Activated CD8-positive, alpha-beta memory T cell treated with anti-CD3 and anti-CD28 coated beads, Interleukin-2, amount 50 U/mL, for 1 hour (primary cell): ENCODE measurements around the gene CCDC68.

Source experiments
- DNase-seq: peaks from one replicate; pipeline ENCODE4 v3.0.0-alpha.2; 2020; ENCODE audit errors: extremely low read depth

The CCDC68 gene

DNA sequence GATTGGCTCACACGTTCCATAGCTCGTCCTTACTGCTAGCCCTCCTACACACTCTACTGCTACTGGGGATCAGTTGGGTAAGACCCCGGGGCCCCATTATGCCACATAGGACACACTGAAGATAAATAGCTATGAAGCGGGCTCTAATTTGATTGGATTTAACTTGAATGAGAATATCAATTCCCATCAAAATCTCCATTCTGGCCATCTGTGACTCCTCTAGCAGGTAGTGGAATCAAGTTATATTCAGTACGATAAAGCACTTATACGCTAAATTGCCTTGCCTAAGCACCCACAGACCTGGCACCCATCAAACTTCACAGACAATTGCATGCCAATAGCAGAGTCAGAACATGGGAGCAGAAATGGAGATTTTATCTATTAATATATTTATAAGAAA, 39.8 kb downstream of the CCDC68 start:
- DNase-seq: no peak

DNA sequence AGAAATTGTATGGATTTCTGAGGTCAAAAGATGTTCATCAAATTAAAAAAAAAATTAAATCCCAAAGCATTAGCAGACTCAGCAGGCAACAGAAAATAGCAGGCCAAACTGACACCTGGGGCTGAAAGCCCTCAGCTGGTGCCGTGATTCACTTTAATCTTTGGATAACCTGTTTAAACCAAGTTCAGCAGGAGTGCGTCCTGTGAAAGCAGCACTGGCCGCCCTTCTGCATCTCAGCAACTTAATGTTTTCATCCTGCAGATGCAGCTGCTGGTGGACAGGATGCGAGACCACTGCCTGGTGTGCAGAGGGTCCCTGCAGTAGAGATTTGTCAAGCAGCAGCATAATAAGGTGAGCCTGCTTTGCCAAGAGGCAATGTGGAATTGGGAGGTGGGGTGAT, 41.2 kb downstream of the CCDC68 start:
- DNase-seq: no peak

GRCh38 chr18:54916507-54916906, 42.8 kb downstream of the CCDC68 start:
- no peak for DNase-seq

- DNase-seq: no peak
Observed at GRCh38 chr18:54914816-54915215, 44.4 kb downstream of the CCDC68 start.

- no peak for DNase-seq
Observed at GRCh38 chr18:54911551-54911950, 47.7 kb downstream of the CCDC68 start.

GRCh38 chr18:54910161-54910919, 48.9 kb downstream of the CCDC68 start:
- DNase-seq: no peak

GRCh38 chr18:54909538-54909937, 49.7 kb downstream of the CCDC68 start:
- DNase-seq: no peak

DNA sequence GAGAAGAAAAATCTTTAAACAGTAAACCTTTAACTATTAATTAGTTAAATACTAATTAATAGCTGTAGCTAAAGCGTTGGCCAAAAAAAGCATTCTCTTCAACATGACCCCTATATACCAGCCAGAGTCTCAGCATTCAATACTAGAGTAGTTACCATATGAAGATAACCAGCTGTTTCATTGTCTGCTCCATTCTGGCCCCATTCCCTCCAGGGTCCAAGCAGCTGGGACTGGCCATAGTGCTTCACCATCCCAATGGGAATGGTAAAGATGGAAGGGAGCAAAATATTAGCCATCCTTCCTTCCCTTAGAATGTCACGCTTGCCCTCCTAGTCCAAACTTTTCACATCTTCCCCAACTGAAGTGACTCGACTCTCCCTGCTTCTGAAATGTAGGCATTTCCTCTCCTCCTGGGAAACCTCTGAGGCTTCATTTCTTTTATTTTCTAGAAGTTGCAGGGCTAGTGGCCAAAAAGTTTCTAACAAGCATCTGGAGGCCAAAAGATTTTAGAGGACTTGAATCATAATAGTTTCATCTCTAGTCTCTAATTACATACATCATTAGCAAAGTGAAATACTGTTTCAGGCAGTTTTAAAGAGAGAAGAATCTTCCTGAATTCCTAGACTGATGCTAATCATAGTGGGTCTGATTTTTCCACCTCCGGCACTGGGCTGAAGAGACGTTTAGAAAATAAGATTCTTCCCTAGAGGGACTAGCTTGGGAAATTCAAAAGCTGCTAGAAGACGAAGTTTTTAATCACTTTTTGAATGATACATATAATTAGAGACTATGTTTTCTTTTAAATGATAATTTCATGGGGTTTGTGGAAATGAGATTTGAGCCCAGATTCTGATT, 52.7 kb downstream of the CCDC68 start:
- DNase-seq: no peak

DNA sequence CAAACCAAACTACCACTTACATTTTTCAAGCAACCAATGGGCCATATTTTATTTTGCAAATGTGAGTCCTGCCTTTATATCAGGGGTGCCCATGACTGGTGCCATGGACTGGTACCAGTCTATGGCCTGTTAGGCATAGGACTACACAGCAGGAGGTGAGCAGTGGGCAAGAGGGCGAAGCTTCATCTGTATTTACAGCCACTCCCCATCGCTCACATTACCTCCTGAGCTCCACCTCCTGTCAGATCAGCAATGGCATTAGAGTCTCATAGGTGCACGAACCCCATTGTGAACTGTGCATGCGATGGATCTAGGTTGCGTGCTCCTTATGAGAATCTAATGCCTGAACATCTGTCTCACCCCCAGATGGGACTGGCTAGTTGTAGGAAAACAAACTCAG, 53.6 kb downstream of the CCDC68 start:
- no peak for DNase-seq

GRCh38 chr18:54904581-54904980, 54.7 kb downstream of the CCDC68 start:
- no peak for DNase-seq

DNA sequence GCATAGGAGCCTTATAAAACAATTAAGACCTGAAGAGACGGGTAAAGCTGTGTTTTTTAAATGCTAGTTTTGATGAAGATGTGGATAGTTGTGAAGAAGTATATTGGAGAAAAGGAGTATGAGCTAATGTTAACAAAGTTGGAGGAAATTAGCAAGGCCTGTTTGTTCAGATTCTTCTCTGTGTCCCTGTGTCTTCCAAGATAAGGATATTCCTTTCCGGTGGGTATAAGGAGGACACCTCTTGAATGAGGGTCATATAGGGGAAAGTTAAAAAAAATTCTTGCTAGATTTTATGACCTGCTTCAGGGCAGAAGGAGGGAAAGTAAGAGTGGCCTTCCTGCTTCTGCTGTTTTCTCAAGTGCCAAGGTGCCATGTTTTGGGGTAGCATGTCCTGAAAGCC, 59.0 kb downstream of the CCDC68 start:
- no peak for DNase-seq

DNA sequence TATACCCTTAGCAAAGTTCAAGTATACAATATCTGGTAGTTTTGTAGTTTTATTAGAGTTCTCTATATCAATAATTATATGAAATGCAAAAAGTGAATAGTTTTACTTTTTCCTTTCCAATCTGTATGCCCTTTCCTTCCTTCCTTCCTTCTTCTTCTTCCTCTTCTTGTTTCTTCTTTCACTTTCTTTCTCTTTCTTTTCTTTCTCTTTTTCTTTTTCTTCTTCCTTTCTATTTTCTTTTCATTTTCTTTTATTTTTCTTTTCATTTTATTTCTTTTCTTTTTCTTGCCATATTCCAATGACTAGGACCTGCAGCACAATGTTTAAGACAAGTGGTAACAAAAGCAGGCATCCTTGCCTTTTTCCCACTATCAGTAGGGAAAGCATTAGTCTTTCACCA, 59.8 kb downstream of the CCDC68 start:
- DNase-seq: no peak

DNA sequence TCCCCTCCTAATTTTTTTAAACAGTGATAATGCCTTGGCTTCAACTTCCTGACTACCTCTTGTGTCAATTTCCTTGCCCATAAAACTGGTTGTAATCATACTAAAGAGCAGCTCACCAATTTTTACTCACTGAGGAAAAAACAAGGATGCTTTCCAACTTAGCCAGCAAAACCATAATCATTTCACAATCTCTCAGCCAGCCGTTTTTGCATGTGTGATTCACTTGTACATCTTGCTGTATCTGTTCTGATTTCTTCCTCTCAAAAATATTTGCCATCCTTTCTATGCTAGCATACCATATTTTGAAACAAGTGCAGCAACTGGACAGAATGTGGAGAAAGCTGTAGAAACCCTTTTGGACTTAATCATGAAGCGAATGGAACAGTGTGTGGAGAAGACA, 70.3 kb downstream of the CCDC68 start:
- no peak for DNase-seq

- no peak for DNase-seq
Observed at GRCh38 chr18:54888378-54888777, 70.9 kb downstream of the CCDC68 start.

- no peak for DNase-seq
Observed at GRCh38 chr18:54883816-54884604, 75.3 kb downstream of the CCDC68 start.

DNA sequence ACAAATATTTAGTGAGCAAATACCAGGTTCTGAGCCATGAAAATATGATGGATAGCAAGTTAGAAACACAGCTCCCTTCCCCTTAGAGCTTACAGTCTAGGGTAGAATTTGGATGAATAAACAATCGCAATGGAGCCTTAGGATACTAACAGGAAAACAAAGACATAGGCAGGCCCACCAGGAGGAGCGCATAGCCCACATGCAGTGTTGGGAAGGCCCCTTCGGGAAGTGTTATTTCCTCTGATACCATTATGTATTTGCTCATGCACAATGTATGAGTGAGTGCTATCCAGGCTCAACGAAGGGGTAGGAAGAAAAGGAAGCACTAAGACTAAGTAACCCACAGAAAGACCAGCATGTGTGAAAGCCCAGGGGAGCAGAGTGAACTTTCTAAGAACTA, 76.9 kb downstream of the CCDC68 start:
- no peak for DNase-seq

DNA sequence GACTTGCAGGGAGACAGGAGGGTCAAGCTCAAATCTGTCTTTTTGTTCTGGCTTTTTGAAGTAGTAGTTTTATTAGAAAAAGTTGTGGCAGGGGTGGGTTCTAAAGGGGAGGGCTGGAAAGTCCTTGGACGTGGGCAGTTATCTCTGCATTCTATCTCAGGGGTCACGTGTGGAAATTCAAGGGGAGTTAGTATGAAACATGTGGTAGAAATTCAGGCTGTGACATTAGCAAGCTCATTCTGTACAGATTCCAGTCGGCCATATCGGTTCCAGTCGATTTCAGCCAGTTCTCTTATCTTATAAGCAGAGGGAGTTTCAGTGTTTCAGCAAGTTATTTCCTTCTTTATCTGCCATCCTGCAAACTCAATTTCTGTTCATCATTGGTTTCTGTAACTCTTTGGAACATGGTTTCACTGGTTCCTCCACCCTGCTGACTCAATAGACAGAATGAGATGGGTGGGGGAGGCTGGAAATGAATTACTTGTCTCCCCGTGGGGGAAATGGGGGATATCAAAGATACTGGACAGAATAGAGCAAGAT, 78.0 kb downstream of the CCDC68 start:
- DNase-seq: no peak

DNA sequence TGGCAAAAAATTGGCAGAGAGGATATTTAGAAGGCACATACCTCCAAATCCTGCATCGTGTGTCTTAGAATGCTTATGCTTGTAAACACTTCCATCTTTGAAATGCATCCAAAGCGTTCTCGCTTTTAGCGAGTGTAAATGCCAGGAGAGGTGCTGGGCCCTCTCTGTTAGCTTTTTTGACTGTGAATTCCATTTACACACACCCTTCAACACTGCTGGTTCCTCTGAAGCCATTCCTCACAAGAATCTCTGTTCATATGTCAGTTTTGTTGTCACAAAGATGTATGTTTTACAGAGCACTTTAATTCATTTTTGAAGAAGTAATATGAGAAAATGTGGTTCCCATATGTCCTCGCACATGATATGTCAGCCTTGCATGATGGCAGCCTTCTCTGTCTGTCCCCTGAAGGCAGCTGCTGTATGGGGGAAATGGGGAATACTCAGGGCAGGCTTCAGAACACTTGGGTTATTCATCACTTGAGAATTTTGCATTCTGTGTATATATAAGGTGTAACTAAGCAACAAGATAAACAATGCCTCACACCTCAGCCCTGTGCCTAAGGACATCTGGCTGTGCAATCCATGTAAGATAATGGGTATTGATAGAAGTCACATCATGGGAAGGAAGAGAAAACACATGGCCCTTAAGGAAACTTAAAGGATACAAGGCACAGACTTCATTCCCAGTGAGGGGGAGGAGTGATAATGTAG, 78.7 kb downstream of the CCDC68 start:
- DNase-seq: no peak

DNA sequence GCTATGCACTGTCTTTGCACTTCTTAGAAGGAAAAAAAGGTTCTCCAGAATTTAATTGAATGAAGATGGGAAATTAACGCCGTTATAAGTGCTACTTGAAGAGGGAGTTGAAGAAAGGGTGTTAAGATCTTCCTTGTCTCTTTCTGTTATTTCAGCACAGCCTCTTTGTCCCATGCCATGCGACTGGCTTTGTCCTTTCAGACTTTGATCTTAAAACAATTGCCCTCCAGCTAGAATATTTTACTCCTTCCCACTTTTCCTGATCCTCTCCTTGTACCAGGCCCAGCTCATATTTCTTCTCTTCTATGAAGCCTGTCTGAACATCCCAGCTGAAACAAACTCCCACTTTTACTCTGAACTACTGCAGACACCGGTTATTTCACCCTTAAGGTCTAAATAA, 79.6 kb downstream of the CCDC68 start:
- no peak for DNase-seq

DNA sequence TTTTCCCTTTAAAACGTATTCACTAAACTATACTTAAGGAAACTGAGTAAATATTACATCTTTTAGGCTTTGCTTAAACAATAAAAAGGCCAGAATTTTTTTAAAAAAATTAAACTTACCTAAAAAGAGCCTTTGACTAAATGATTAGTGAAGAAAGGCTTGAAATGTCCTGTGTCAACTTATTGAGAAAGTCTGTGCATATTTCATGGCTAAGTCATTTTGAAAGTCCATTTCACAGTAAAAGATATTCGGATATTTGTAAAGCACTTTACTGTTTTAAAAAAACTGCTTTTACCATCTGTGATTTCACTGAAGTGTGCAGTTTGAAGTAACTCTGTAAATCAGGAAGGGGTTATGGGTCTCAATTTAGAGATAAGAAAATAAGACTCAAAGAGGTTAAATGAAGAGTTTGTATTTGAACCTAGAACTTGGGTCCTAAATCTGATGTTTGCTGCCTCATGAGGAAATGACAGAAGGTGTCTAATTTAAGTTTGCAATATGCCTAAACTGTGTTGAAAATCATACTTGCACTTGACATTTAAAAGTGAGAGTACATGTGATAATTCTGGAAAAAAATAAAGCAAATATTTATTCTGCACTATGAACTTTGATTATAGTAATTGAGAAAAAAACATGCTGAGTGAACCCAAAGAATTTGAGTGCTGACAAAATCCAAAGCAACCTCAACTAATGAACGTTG, 80.5 kb downstream of the CCDC68 start:
- no peak for DNase-seq

GRCh38 chr18:54878159-54878622, 81.1 kb downstream of the CCDC68 start:
- DNase-seq: no peak
